HepG2 (cell line): Measurements from ENCODE around the gene RAI14.

Experiments
- ARNTL ChIP-seq: sonication (generic); formaldehyde crosslinking; IDR thresholded peaks from 2 replicates; pipeline ENCODE4 v1.4.0; 2020; ENCODE audit warnings: mild to moderate bottlenecking, missing genetic modification reagents
- ATRX ChIP-seq: sonication (generic); formaldehyde crosslinking; IDR thresholded peaks from 2 replicates; pipeline ENCODE4 v1.4.0; 2020; ENCODE audit warnings: missing genetic modification reagents, borderline replicate concordance
- BCLAF1 ChIP-seq: fragments of 450-650 bp; IDR thresholded peaks from 2 replicates; pipeline ENCODE4 v1.6.1; 2017; ENCODE audit warnings: mild to moderate bottlenecking
- BRCA1 ChIP-seq: sonication (generic); formaldehyde crosslinking; IDR thresholded peaks from 2 replicates; pipeline ENCODE4 v1.4.0; 2020; ENCODE audit warnings: missing genetic modification reagents
- CTCF ChIP-seq: sonication (generic); formaldehyde crosslinking; IDR thresholded peaks from 2 replicates; pipeline ENCODE4 v1.5.0; 2020; ENCODE audit warnings: mild to moderate bottlenecking, missing genetic modification reagents, moderate library complexity
- KLF15 ChIP-seq: sonication (generic); formaldehyde crosslinking; IDR thresholded peaks from 2 replicates; pipeline ENCODE4 v1.8.1; 2023; ENCODE audit warnings: borderline replicate concordance, mild to moderate bottlenecking, inconsistent platforms, missing genetic modification reagents, mixed read lengths
- ZBTB40 ChIP-seq, 2 experiments: fragments of 450-650 bp in 1 of 2; sonication (generic) in 1 of 2; formaldehyde crosslinking in 1 of 2; IDR thresholded peaks; 2 replicates each; pipeline versions ENCODE4 v1.6.1 to v1.8.0; 2016 to 2022; ENCODE audit warnings: antibody characterized with exemption in 1 of 2, mild to moderate bottlenecking in 1 of 2, missing genetic modification reagents in 1 of 2
- ZFP1 ChIP-seq: IDR thresholded peaks from 2 replicates; pipeline ENCODE4 v1.6.1; 2016
- ZNF282 ChIP-seq: fragments of 450-650 bp; IDR thresholded peaks from 2 replicates; pipeline ENCODE4 v1.6.1; 2018; ENCODE audit not compliant: partially characterized antibody
- ZNF777 ChIP-seq: sonication (generic); formaldehyde crosslinking; IDR thresholded peaks from 2 replicates; pipeline ENCODE4 v1.4.0; 2020; ENCODE audit warnings: missing genetic modification reagents
- ZSCAN30 ChIP-seq: sonication (generic); formaldehyde crosslinking; IDR thresholded peaks from 2 replicates; pipeline ENCODE4 v1.5.0; 2020; ENCODE audit warnings: mild to moderate bottlenecking, missing genetic modification reagents
- TF ChIP-seq, protein P1 (sequence below): sonication (generic); formaldehyde crosslinking; IDR thresholded peaks from 2 replicates; pipeline ENCODE4 v1.5.1; 2020; ENCODE audit warnings: mild to moderate bottlenecking, missing genetic modification reagents, borderline replicate concordance
- TF ChIP-seq, protein P2 (sequence below): sonication (generic); formaldehyde crosslinking; IDR thresholded peaks from 2 replicates; pipeline ENCODE4 v1.4.0; 2020; ENCODE audit warnings: mild to moderate bottlenecking, missing genetic modification reagents

DNA sequence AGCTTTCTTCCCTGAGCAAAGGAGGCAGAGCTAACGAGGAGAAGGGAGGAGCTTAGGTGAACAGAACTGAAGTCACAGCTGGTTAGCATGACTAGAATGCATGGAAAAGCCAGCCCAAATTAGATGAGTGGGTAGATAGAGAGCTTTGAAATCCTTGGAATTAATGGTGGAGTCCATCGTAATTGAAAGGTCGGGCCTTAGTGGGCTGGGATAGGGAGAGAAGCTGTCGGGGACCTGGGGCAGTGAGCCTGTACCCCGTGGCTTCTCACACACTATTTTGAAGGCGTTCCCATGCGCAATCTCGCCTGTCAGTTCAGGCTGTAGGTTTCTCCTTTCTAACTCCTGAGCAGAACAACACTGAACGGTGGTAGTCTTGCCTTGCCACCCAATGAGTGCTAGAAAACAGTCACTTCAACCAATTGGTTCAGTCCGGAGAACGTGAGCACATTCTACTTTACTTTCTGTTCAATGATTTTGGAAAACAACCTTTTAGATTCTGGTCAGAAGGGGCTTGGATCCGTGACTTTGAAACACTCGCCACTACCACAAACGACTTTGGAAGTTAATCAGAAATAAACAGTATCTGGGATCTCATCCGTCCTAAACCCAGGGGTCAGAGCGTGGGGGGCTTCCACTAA is 655 bp upstream of the RAI14 start:
- TF ChIP-seq CTCF (CRISPR knock-in tag) (no peak), BRCA1 (CRISPR knock-in tag) (no peak), ZNF777 (CRISPR knock-in tag) (no peak), KLF15 (no peak), ZBTB40 (IDR thresholded peaks at IDR 0.05) (no peak), ZBTB40 (CRISPR knock-in tag; IDR thresholded peaks at IDR 0.05) (no peak), ZSCAN30 (CRISPR knock-in tag) (no peak), BCLAF1 (no peak), ATRX (CRISPR knock-in tag) (no peak), ZNF282 (no peak), ZFP1 (no peak), ARNTL (CRISPR knock-in tag) (no peak)
- TF ChIP-seq, protein P1, sequence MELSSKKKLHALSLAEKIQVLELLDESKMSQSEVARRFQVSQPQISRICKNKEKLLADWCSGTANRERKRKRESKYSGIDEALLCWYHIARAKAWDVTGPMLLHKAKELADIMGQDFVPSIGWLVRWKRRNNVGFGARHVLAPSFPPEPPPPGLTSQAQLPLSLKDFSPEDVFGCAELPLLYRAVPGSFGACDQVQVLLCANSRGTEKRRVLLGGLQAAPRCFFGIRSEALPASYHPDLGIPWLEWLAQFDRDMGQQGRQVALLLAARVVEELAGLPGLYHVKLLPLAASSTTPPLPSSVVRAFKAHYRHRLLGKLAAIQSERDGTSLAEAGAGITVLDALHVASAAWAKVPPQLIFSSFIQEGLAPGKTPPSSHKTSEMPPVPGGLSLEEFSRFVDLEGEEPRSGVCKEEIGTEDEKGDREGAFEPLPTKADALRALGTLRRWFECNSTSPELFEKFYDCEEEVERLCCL (CRISPR knock-in tag), result no peak
- TF ChIP-seq, protein P2, sequence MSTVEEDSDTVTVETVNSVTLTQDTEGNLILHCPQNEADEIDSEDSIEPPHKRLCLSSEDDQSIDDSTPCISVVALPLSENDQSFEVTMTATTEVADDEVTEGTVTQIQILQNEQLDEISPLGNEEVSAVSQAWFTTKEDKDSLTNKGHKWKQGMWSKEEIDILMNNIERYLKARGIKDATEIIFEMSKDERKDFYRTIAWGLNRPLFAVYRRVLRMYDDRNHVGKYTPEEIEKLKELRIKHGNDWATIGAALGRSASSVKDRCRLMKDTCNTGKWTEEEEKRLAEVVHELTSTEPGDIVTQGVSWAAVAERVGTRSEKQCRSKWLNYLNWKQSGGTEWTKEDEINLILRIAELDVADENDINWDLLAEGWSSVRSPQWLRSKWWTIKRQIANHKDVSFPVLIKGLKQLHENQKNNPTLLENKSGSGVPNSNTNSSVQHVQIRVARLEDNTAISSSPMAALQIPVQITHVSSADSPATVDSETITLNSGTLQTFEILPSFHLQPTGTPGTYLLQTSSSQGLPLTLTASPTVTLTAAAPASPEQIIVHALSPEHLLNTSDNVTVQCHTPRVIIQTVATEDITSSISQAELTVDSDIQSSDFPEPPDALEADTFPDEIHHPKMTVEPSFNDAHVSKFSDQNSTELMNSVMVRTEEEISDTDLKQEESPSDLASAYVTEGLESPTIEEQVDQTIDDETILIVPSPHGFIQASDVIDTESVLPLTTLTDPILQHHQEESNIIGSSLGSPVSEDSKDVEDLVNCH, result no peak
